Measurements from ENCODE around the gene C3orf20.
A peak's percentile ranks its signal among the peaks of the same experiment; 100 is the strongest.
"Not testable (repeated sequence)": the region's sequence is repeated elsewhere in the genome, so short reads cannot be mapped to it uniquely, and the experiment has no call there.

The C3orf20 gene

DNA sequence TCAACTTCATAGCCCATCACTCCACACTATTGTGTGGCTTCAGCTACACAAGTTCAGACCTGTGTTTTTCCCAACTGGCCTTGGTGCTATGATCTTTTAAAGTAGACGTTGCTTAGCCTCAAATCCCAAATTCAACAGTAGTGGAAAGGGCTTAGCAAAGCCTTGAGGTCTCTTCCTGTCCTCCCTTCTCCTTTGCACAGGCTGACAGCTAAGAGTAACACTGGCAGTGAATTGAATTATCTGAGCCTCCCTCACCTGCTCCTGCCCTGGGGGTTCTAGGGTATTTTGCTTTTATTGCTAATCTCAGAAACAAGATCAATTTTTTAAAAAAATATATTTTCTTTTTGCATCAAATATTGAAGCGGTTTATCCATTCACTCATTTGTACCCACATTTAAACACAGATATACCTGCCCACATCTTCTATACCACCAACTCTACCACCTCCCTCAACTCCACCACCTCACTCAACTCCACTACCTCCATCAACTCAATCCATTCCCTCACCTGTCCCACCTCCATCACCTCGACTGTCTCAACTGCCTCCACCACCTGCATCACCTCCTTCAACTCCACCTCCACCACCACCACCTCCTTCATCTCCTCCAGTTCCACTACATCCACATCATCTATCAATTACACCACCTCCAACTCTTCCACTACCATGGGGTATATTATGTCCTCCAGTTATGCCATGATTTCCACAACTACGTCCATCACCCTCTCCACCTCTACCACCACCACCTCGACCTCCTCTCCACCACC is 133.7 kb downstream of the C3orf20 start:
- Histone ChIP-seq H3K4me3 (ENCODE audit: insufficient read depth, low read depth, low read length) (no peak overlapping the region), H3K9me3 (ENCODE audit: control insufficient read depth, low read length) (no peaks in the 10 kb centered on the region), H3K27ac (ENCODE audit: insufficient read depth, low read depth, low read length, poor library complexity, severe bottlenecking) (no peak overlapping the region), H3K4me1 (ENCODE audit: control insufficient read depth, insufficient read depth, low read length) (no peaks in the 10 kb centered on the region), H3K36me3 (ENCODE audit: control insufficient read depth, insufficient read depth, low read length) (no peaks in the 10 kb centered on the region), H3K27me3 (ENCODE audit: control insufficient read depth, insufficient read depth, low read length, poor library complexity, severe bottlenecking) (peaks cover 60% of the 10 kb centered on the region)
- WGBS, 2 experiments, result 87 to 92% methylated on average over 5 of the region's 5 CpGs

DNA sequence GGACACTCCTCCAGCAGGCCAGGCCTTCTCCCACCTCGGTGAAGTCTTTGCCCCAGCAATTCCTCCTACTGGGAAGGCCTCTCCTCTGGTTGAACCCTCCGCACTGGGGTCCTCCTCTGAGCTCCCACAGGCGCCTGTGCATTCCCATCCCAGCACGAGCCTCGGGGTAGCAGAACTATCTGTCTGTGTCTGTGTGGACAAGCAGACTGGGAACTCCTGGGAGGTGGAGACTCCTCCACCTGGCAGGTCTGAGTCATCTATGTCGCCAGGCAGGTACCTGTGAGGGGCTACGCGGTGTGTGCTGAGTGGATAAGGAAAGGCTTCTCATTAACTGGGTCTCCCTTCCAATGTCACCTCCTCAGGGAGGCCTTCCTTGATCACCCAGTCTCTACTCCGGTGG is 134.7 kb downstream of the C3orf20 start:
- WGBS, 2 experiments, result 68 to 69% methylated on average over 9 of the region's 9 CpGs
- H3K27ac ChIP-seq (ENCODE audit: insufficient read depth, low read depth, low read length, poor library complexity, severe bottlenecking); H3K36me3 ChIP-seq (ENCODE audit: control insufficient read depth, insufficient read depth, low read length); H3K4me1 ChIP-seq (ENCODE audit: control insufficient read depth, insufficient read depth, low read length); H3K9me3 ChIP-seq (ENCODE audit: control insufficient read depth, low read length): not testable (repeated sequence)
- peak overlapping the region; percentile 43 for H3K4me3 ChIP-seq (ENCODE audit: insufficient read depth, low read depth, low read length)
- H3K27me3 ChIP-seq (ENCODE audit: control insufficient read depth, insufficient read depth, low read length, poor library complexity, severe bottlenecking), result peaks cover 63% of the 10 kb centered on the region

DNA sequence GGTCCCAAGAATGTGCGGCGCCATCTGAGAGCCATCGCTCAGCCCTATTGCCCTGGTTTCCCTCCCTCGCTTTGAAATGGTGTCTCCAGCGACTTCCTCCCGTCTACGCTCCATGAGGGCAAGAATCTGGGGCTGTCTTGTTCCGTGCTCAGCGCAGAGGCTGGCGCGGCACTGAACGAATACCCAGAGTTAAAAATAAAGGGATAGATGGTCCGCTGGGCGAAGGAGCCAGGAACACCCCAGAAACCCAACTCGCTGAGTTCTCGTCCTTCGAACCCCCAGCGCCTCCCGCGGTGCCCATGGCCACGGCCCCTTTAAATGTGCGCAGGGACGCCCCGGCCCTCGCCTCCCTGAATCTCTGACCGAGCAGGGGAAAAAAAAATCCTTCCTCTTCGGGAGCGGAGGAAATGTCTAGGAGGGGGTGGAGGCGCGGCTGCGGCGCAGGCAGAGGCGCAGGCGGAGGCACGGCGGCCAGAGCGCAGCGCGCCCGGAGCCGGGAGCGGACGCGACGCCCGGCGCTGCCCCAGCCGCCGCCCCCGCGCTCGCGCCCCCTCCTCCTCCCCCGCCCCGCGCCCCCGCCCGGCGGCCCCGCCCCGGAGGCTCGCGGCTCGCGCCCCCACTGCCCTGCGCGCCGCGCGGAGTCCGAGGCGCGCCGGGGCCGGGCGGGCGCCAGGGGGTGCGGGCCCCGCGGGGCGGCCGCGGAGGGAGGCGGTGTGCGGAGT is 135.3 kb downstream of the C3orf20 start:
- peak overlapping the region; percentile 43 for H3K4me3 ChIP-seq (ENCODE audit: insufficient read depth, low read depth, low read length)
- no peaks in the 10 kb centered on the region for H3K4me1 ChIP-seq (ENCODE audit: control insufficient read depth, insufficient read depth, low read length)
- 3% methylated on average over 82 to 83 of the region's 85 CpGs for WGBS, 2 experiments
- peaks cover 63% of the 10 kb centered on the region for H3K27me3 ChIP-seq (ENCODE audit: control insufficient read depth, insufficient read depth, low read length, poor library complexity, severe bottlenecking)
- H3K36me3 ChIP-seq (ENCODE audit: control insufficient read depth, insufficient read depth, low read length), result no peaks in the 10 kb centered on the region
- no peak overlapping the region for H3K27ac ChIP-seq (ENCODE audit: insufficient read depth, low read depth, low read length, poor library complexity, severe bottlenecking)
- no peaks in the 10 kb centered on the region for H3K9me3 ChIP-seq (ENCODE audit: control insufficient read depth, low read length)

DNA sequence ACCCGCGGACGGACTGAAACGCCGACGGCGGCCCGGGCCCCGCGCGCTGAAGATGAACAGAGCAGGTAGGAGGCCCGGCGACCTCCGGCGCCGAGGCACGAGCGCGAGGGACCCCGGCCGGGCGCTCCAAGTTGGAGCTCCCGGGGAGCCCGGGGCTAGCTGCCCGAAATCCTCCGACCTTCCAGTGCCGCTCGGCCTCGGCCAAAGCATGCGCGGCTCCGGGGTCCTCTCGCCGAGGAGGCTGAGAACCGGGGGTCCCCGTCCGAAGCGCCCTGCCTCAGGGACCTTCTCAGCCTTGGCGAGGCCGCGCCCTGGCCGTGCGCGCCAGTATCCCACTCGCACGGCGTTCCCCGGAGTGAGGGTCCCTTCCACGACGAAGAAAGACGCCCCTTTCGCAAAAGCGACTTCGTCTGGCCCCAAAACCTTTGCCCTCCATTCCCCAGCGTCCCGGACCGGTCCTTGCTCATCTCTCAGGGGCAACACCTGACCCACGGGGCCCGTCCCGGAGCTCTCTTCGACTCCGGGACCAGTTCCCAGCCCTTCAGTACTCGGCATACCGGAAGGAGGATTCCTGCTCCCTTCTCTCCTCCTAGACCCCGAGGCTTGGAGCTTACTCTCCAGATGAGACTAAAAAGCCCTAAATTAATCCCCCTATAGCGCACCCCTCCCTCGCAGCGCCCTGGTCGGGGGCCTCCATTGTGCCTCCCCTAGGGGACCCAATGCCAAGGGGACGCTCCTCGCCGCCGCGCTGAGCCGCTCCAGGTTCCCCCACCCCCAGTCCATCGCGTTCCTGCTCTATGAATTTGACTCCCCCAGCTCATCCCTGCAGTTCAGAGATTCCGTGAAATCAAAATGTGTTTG is 136.1 kb downstream of the C3orf20 start:
- peaks cover 63% of the 10 kb centered on the region for H3K27me3 ChIP-seq (ENCODE audit: control insufficient read depth, insufficient read depth, low read length, poor library complexity, severe bottlenecking)
- no peaks in the 10 kb centered on the region for H3K36me3 ChIP-seq (ENCODE audit: control insufficient read depth, insufficient read depth, low read length)
- peak overlapping the region; percentile 34 for H3K4me3 ChIP-seq (ENCODE audit: insufficient read depth, low read depth, low read length)
- no peaks in the 10 kb centered on the region for H3K4me1 ChIP-seq (ENCODE audit: control insufficient read depth, insufficient read depth, low read length)
- H3K27ac ChIP-seq (ENCODE audit: insufficient read depth, low read depth, low read length, poor library complexity, severe bottlenecking), result no peak overlapping the region
- WGBS, 2 experiments, result 1% methylated on average over 78 of the region's 78 CpGs
- H3K9me3 ChIP-seq (ENCODE audit: control insufficient read depth, low read length), result no peaks in the 10 kb centered on the region

DNA sequence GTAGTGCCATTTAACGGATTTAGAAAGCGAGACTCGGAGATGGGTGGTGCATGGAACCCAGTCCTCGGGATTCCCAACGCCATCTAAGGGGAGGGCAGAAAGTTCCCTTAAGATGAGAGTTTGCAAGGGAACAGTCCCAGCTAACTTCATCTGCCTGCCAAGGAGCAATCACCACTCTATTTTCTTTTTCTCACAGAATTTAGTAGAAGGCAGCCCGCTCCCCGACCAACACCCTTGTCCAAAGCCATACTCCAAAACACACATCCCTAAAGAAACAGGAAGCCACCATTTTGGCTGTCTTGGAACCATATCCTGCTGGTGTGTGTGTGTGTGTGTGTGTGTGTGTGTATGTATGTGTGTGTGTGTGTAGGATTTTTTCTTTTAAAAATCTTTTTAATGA is 136.7 kb downstream of the C3orf20 start:
- 42 to 47% methylated on average over 7 of the region's 7 CpGs for WGBS, 2 experiments
- peaks cover 63% of the 10 kb centered on the region for H3K27me3 ChIP-seq (ENCODE audit: control insufficient read depth, insufficient read depth, low read length, poor library complexity, severe bottlenecking)
- H3K27ac ChIP-seq (ENCODE audit: insufficient read depth, low read depth, low read length, poor library complexity, severe bottlenecking), result no peak overlapping the region
- no peaks in the 10 kb centered on the region for H3K36me3 ChIP-seq (ENCODE audit: control insufficient read depth, insufficient read depth, low read length)
- H3K9me3 ChIP-seq (ENCODE audit: control insufficient read depth, low read length), result no peaks in the 10 kb centered on the region
- H3K4me1 ChIP-seq (ENCODE audit: control insufficient read depth, insufficient read depth, low read length), result no peaks in the 10 kb centered on the region
- peak overlapping the region; percentile 34 for H3K4me3 ChIP-seq (ENCODE audit: insufficient read depth, low read depth, low read length)

DNA sequence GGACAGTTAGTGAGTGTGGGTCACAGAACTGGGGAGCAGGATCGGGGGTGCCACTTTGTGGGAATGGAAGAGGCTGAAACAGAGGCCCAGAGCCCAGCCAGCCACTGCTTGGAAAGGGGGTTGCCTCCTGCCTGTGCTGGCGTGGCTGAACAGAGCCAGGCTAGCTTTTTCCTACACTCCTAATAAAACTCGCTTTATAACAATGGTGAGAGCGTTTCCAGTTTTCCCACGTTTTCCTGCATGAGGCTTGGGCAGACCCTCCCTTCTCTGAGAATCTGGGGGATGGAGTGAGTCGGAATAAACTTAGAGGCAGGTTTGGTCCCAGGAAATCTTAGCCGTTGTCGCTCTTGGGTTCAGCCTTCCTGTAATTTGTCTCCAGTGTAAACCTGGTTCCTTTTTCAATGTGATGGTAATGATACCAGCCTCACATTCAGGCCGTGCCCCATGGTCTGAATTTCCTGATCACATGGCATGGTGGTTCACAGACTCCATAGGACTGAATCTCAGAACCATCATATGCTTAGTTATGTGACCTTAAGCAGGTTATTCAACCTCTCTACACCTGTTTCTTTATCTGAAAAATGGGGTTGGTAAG is 137.4 kb downstream of the C3orf20 start:
- H3K27ac ChIP-seq (ENCODE audit: insufficient read depth, low read depth, low read length, poor library complexity, severe bottlenecking), result no peak overlapping the region
- H3K4me1 ChIP-seq (ENCODE audit: control insufficient read depth, insufficient read depth, low read length), result no peaks in the 10 kb centered on the region
- WGBS, 2 experiments, result 84 to 89% methylated on average over 9 of the region's 9 CpGs
- peaks cover 63% of the 10 kb centered on the region for H3K27me3 ChIP-seq (ENCODE audit: control insufficient read depth, insufficient read depth, low read length, poor library complexity, severe bottlenecking)
- no peak overlapping the region for H3K4me3 ChIP-seq (ENCODE audit: insufficient read depth, low read depth, low read length)
- H3K9me3 ChIP-seq (ENCODE audit: control insufficient read depth, low read length), result no peaks in the 10 kb centered on the region
- H3K36me3 ChIP-seq (ENCODE audit: control insufficient read depth, insufficient read depth, low read length), result no peaks in the 10 kb centered on the region

DNA sequence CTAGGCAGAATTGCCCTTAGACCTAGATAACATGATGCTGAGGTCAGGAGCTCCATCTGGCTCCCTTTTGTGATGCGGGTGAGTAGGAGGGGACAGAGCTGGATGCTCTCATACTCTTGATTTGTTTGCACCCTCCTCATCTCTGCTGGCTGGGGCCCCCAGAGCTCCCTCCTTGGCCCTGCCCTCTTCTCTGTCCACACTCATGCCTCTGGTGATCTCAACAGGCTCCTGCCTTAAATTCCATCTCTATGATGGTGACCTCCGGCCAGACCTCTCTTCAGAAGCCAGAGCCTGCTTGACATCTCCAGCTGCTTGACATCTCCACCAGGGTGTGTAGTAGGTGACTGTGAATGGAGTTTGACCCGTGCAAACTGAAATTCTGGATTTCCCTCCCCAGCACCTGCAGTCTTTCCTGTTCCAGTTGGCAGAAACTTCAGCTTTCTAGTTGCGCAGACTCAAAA is 139.5 kb downstream of the C3orf20 start:
- H3K27me3 ChIP-seq (ENCODE audit: control insufficient read depth, insufficient read depth, low read length, poor library complexity, severe bottlenecking), result peaks cover 42% of the 10 kb centered on the region
- 86% methylated on average over 4 of the region's 4 CpGs for WGBS, 2 experiments

DNA sequence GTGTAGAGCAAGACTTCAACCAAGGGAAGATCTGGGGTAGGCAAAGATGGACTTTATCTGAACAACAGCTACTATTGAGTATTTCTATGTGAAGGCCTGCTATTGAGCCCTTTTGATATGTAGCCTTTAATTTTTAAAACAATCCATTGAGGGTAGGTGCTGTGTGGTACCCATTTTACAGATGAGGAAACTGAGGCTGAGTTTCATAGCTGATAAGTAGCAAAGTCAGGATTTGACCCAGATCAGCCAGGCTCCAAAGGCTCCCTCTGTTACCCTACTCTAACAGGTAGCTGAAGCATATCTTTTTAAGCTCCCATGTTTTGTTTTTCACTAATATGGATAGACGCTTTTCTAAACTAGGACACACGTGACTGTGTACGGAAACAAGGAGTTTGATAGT is 141.4 kb downstream of the C3orf20 start:
- H3K4me3 ChIP-seq (ENCODE audit: insufficient read depth, low read depth, low read length), result no peak overlapping the region
- 97 to 98% methylated on average over 3 of the region's 3 CpGs for WGBS, 2 experiments
- peaks cover 22% of the 10 kb centered on the region for H3K27me3 ChIP-seq (ENCODE audit: control insufficient read depth, insufficient read depth, low read length, poor library complexity, severe bottlenecking)
- no peaks in the 10 kb centered on the region for H3K4me1 ChIP-seq (ENCODE audit: control insufficient read depth, insufficient read depth, low read length)
- H3K27ac ChIP-seq (ENCODE audit: insufficient read depth, low read depth, low read length, poor library complexity, severe bottlenecking), result no peak overlapping the region
- no peaks in the 10 kb centered on the region for H3K36me3 ChIP-seq (ENCODE audit: control insufficient read depth, insufficient read depth, low read length)
- H3K9me3 ChIP-seq (ENCODE audit: control insufficient read depth, low read length), result no peaks in the 10 kb centered on the region

More for the DNA sequence above, 139.5 kb downstream of the C3orf20 start:
- Histone ChIP-seq H3K36me3 (ENCODE audit: control insufficient read depth, insufficient read depth, low read length) (no peaks in the 10 kb centered on the region), H3K4me3 (ENCODE audit: insufficient read depth, low read depth, low read length) (no peak overlapping the region), H3K9me3 (ENCODE audit: control insufficient read depth, low read length) (no peaks in the 10 kb centered on the region), H3K27ac (ENCODE audit: insufficient read depth, low read depth, low read length, poor library complexity, severe bottlenecking) (no peak overlapping the region), H3K4me1 (ENCODE audit: control insufficient read depth, insufficient read depth, low read length) (no peaks in the 10 kb centered on the region)

DNA sequence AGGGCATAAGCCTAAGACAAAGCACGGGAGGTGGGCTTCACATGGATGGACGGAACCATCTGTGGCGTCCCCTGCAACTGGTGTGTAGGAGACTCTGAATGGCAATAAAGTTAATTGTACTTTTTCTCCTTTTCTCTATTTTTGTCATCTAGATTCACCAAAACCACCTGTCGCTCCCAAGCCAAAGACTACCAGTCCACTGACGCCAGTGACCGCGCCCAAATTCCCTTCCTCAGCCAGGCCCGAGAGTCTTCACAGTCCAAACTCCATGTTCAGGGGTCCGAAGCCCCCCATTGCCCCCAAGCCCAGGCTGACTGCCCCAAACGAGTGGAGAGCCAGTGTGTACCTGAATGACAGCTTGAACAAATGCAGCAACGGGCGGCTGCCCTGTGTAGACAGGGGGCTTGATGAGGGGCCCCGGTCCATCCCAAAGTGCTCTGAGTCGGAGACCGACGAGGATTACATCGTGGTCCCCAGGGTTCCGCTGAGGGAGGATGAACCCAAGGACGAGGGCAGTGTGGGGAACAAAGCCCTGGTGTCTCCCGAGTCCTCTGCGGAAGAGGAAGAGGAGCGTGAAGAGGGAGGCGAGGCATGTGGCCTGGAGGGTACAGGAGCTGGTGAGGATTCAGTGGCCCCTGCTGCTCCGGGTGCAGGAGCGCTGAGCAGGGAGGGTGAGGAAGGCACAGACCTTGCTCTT is 144.0 kb downstream of the C3orf20 start, which contains the start of gene FGD5:
Gene FGD5 (plus strand): TSS at position 159 of the 697 bp plus-strand sequence. CDS start 110 bp downstream, at position 269.
- no peaks in the 10 kb centered on the region for H3K36me3 ChIP-seq (ENCODE audit: control insufficient read depth, insufficient read depth, low read length)
- no peaks in the 10 kb centered on the region for H3K27me3 ChIP-seq (ENCODE audit: control insufficient read depth, insufficient read depth, low read length, poor library complexity, severe bottlenecking)
- no peak within 1 kb of the TSS for H3K4me3 ChIP-seq (ENCODE audit: insufficient read depth, low read depth, low read length)
- no peak within 1 kb of the TSS for H3K27ac ChIP-seq (ENCODE audit: insufficient read depth, low read depth, low read length, poor library complexity, severe bottlenecking)
- H3K4me1 ChIP-seq (ENCODE audit: control insufficient read depth, insufficient read depth, low read length), result no peaks in the 10 kb centered on the region
- 92% methylated on average over 25 of the region's 25 CpGs for WGBS, 2 experiments
- H3K9me3 ChIP-seq (ENCODE audit: control insufficient read depth, low read length), result no peaks in the 10 kb centered on the region
